ENCODE results near the gene PALLD.

The PALLD gene

DNA sequence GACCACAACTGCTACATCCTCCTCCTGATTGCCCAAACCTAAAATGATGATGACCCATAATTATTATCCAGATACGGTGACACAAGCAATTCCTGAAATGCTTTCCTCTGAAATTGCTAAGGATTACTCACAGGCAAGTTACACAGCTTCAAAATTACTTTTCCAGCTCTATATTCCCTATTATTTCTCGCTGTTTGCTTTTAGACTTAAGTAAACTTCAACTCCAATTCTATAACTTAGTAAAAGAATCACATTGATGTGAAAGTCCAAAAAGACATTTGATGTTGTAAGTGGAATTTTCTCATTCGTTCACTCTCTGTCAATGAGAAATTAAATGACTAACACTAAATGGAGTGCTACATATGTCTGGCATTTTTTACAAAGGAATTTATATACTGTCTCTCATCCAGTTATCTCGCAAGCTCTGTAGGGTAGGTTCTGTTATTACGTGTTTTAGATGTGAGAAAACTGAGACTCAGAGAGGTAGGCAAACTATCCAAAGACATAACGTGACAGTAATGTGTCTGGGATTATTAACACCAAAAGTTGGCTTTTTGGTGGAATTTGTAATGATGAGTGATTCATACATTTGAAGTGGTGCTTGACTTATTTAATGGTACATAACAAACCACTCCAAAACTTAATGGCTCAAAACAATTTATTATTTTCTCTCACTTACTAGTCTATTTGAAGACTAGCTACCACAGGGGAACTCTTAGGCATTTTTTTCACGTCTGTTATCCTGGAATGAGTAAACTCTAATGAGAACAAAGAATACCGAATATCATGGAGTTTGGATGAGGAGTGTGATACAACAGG lies 31.5 kb downstream of the PALLD start:
- DNase-seq, result no peak

DNA sequence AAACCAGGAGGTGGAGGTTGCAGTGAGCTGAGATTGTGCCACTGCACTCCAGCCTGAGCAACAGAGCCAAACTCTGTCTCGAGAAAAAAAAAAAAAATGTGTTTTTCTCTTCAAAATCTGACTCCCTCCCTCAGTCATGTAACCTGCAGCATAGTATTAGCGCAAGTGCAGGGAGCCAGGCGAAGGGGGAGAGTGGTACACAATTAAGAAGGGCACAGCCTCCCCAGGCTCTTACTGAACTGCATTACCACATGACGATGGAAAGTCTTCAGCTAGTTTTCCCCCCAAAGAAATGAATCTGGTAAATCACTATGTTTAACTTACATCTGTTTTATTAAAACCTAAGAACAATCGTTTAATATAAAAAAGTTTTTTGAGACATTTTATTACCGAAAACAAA lies 32.4 kb downstream of the PALLD start:
- no peak for DNase-seq

DNA sequence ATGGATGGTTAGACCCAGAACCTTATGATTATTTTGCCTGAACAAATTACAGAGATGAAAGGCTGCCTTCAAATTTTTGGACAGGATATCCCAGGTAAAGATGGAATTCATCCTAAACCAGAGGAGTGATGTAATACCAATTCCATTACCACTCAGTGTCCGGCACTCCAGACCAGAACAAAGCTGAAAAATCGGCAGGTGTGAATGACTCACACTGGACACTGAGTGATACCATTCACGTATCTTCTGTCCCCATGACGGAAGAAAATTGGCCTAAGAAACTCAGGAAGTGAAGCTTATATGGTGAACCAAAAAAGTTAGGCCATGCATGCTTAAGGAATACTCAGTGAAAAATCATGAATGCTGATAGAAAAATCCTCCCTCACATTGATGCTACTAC lies 34.5 kb downstream of the PALLD start:
- DNase-seq, result no peak

DNA sequence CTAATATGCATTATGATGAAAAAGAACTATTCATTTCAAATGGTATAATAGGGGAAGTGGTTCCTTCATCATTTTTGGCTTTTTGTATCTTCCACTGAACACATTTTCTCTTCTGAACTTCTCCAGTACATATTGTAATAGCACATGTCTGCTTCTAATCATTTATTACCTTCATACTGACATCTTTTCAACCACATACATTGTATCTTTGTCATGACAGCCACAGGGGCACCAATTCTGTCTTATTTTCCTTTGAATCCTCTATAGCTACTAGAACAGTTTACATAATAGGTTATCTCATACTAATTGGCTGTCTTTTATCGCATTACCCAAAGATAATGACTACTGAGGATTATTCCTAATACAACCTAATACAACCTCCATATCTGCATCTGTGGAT lies 37.7 kb downstream of the PALLD start:
- DNase-seq, result no peak

DNA sequence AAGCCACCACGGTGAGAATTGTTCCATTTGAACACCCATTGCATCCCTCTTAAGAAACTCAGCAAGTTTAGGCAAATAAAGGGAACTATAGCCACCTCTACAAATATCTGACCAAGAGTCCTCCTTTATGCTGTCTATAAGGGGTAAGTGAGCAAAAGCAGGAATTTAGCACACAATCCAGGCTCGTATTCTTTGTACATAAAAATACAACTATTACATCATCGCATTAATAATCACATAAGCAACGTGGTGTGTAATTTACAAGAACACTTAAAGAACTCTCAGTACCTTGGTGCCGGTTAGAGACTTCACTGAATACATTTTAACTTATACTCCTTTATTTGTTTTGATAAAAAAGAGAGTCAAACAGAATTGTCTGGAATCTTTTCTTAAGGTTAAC lies 38.8 kb downstream of the PALLD start:
- DNase-seq, result no peak

DNA sequence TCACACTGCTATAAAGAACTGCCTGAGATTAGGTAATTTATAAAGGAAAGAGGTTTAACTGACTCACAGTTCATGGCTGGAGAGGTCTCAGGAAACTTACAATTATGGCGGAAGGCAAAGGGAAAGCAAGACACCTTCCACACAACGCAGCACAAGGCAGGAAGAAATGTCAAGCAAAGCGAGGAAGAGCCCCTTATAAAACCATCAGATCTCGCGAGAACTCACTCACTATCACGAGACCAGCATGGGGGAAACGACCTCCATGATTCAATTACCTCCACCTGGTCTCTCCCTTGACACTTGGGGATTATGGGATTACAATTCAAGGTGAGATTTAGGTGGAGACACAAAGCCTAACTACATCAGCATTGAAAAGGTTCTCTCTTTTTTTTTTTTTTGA lies 39.6 kb downstream of the PALLD start:
- DNase-seq, result no peak

DNA sequence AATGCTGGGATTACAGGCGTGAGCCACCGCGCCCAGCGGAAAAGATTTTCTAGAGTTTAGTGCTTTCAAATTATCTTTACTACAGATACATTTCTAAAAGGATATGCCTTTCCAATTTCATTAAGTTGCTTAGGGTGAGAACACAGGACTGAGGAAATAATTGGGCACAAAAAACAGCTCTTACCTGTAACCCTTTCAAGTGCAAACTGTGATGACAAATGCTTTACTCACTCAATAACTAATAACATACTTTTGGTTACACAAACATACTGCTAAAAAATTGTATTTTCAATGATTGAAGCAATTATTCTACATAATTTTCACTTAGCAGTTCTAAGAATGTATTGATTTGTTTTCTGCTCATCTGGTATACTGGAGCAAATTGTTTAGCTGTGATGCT lies 40.2 kb downstream of the PALLD start:
- DNase-seq, result no peak

DNA sequence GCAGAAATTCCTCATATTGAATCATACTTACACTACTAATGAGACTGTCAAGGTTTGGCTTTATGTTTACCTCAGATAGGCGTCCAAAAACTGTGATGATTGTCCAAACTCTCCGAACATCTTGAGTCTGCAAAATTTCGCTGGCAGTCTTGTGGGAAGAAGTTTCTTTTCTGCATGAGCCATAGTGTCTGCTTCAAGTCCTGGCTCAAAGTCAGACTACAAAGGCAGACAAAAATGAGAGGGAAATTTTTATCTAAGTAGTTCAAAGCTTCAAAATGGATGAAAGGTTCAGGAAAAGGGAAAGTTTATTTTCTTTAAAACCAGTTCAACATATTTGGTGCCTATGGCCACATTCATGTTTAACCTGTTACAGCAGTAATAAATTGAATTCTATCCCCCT lies 40.7 kb downstream of the PALLD start:
- DNase-seq, result no peak

DNA sequence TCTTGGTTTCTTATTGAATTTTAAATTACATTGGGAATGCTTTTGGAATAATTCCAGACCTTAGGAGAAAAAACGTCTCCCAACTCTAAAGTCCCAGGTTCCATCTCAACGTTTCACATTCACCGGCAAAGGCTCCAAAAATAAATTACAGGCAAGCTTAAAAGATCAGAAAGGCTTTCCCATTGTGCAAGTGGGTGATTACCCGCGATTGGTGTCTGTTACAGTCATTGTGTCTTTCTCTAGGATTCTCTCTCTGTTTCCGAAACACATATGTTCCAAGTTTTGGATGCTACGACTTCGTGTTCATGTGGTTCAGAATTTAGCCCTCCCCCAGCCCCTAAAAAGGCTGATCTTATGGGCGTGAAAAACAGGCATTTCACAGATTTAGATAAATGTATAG lies 41.8 kb downstream of the PALLD start:
- DNase-seq, result no peak

DNA sequence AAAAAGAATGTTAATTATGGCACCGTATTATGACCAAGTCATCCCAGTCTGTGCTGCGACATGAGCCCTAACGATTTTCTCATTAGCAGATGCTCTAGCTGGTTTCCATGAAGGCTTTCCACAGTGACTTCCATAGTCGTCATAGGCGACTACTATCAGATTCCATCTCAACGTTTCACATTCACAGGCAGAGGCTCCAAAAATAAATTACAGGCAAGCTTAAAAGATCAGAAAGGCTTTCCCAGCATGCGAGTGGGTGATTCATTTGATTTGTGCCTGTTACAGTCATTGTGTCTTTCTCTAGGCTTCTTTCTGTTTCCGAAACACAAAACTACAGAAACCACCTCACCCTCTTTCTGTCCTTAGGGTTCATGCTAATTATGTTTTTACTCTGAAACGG lies 43.2 kb downstream of the PALLD start:
- DNase-seq, result no peak

DNA sequence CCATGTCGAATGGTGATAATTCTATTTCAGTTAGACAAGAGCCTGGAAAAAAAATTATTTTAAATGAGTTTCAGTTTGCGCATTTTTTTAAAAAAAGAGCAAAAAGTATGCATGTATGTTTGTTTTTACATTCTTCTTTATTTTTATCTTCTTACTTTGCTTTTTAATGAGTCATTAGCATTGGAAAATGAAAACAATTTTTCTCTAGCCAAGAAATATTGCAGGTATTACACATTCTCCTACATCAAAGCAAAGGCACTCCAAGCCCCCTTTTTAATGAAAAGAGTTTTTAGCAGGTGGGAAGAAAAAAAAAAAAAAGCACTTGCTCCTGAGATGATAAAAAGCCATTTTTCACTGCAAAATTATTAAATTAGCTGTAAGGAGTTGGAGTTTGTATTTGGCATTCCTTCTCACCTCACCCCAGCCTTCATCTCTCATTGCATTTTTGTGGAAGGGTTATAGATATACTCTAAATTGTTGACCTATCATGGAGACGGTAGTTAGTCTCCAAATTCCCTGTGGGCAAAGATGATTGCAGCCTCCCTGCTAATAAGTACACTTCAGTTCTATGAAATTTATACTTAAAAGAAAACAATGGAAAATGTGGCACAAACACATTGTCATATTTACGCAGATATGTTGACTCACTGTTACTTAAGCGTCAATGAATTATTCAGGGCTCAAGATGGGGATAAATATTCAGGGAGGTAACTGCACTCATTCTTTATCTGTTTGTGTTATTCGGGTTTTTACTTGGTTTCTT lies 43.8 kb downstream of the PALLD start:
- no peak for DNase-seq

DNA sequence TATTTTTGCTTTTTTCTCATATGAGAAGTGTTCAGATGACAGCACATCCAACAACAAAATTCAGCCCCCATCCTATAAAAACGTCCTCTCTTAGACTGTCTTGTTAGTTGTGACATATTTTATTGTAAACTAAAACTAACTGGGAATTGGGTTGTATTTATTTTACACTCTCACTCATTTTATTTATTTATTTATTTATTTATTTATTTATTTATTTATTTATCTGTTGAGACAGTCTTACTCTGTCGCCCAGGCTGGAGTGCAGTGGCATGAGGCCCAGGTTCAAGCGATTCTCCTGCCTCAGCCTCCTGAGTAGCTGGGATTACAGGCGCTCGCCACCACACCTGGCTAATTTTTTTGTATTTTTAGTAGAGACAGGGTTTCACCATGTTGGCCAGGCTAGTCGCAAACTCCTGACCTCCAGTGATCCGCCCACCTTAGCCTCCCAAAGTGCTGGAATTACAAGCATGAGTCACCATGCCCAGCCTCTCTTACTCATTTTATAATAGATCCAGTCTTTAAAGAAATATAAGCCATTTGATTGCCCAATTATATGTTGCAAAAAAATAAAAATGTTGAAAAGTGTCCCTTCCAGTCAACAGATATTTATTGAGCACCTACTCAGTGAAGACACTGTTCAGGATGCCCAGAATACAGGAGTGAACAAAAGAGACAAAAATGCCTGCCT lies 44.6 kb downstream of the PALLD start:
- DNase-seq, result no peak

DNA sequence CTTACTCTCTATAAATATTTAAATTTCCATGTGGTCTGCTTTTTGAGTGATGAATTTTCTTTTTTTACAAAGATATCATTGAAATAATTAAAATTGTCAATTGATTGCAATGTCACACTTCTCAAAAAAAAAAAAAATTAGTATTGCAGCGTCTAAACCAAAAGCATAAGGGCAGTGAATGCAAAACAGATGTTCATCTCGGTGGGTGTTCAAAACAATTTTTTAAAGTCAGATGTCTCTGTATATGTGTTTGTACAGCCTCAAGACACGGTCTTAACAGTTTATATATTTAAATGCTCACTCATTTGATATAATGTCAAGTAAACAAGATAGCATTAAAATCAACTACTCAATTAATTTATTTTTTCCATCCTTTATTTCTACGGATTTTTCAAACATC lies 52.3 kb downstream of the PALLD start:
- no peak for DNase-seq

DNA sequence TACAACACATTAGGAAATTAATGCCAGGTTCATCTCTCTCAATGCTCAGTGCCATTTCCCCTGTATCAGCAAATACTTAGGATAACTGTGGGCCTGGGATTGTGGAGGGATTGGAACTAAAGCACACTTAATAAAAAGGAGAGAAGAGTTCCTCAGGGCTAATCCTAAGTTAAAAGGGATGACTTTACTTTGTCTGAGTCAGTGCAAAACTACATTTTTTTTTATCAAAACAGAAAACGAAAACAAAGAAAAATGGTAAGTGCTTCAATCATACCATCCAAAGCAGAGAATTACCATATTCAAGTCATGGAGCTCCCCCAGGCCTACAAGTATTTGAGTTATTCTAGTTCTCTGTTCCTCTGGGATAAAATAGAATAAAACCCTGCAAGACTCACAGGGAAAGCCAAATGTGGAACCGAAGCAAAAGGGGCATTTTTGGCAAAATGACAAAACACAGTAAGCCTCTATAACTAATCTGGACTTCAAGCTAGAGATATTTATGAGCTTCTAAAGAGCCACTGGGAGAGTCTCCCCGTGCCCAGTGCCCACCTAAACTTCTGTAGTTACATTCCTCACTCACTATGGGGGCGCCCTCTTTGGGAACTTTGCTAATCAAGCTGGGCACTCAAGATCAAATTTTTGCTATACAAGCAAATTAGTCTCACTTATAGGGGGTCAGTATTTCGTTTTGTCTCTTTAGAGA lies 53.4 kb downstream of the PALLD start:
- no peak for DNase-seq

DNA sequence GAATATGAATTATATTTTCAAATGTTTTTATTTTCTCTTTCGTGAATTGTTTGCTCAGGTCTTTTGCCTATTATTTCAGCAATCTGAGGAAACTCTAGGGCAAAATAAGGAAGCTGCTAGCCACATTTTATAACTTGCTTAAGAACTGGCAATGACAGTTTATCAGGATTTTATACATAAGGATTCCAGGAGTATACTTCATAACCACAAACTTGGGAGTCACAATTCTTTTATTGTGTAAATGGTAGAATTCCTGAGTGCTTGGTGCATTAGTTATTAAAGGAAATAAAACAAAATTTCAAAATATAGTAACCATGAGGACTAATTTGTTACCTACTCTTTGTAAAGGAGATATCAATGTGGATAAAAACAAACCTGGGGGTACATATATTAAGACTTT lies 54.4 kb downstream of the PALLD start:
- no peak for DNase-seq

DNA sequence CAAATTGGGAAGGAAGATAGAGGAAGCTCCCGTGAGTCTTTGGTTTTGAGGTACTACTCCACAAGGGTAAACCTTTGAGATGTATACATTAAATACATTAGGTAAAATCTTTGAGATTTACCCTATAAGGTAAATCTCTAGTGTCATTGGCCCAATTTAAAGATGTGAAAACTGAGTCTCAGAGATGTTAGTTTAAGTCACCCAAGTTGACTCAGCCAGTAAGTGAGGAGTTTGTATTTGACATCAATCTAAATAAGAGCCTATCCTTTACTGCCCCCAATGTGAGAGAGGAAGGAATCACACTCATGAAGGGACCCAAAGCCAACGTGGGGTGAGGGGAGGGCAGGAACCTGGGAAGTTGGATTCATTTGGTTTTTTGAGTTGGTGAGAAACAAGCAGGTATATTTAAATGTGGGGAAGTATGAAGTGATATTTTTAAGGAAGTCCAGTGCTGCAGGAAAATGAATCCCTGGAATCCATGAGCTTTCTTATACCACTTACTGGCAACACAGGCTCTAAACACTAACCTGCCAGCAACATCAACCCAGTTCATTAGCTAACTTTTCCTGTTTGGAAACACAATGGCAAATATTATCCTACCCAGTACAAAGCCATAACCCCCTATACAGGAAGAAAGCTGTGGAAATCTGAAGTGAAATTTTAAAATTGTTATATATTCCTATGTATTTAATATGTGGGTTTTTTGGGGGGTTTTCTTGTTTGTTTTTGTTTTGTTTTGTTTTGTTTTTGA lies 55.3 kb downstream of the PALLD start:
- DNase-seq, result no peak

DNA sequence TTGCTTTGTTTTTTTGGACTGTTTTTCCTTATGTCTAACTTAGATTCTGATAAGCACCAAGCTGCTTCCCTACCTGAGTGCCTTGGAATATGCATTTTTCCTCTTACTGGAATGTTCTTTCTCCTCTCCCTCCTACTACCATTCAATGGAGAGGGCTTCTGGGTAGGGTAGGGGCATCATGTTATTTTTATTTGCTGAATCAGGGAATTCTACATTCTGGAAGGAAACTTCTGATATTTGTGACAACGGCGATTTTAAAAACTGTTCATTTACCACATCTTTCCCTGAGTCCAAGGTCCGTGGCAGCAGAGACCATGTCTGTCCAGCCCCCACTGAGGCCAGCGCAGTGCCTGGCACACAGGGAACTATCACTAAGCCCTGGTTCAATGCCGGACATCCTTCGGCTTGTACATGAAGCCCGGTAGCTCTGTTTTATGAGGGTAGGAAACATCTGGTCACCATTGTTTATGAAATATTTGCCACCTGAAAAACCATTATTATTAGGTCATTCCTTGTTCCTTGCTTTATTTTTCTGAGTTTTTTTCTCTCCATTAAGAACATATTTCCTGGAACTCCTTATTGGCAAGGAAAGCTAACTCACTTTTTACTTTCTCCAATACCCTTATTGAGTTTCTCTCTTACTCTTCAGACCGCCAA lies 57.0 kb downstream of the PALLD start:
- no peak for DNase-seq

DNA sequence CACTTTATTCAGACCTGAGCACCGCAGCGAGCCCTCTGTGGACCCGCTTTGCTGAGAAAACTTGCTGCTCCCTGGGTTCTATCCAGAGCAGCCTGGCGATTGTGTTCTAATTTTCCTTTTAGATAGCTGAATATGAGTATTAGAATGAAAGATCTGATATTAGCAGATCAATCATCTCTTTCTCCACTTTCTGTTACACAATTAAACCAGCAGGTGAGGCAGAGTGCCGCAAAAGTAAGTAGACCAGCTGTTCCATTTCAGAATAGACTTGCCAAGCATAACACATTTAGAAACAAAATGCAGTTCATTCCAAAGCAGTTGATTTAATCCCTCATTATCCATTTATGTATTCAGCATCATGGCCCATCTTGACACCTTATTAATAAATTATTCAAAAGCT lies 58.6 kb downstream of the PALLD start:
- DNase-seq, result no peak

DNA sequence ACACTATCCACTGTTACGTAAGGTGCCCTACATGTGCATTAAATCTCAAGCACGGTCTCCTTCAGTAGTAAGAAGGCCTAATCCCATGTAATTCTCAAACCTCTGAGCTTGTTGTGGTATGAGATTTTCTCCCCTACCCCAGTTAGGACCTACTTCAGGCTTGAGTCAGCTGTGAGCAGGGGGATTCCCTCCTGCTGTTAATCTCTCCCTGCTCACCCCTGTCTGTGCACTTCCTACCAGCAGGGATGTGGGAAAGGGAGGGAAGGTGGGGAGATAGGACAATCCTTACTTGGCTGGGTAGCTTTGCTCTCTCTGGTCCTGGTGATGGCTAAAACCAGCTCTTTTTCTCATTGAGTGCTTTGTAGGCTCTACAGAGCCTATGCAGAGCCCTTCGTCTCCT lies 60.8 kb downstream of the PALLD start:
- no peak for DNase-seq

DNA sequence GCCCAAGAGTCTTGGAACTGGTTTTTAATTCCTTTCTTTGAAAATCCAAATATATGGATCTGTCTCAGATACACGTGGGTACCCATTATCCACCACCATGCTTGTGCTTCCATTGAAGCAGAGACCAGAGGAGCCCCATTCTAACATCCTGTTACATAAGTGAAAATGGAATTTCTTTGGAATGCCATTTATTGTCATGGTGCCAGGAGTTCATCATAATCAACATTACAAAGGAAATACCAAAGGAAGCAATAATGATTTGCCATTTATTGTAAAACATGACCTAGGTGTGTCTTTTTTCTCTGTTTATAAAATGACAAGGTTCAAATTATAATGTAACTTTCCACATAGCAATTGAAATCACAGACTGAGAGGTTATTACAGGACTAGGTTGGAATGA lies 61.7 kb downstream of the PALLD start:
- DNase-seq, result no peak

DNA sequence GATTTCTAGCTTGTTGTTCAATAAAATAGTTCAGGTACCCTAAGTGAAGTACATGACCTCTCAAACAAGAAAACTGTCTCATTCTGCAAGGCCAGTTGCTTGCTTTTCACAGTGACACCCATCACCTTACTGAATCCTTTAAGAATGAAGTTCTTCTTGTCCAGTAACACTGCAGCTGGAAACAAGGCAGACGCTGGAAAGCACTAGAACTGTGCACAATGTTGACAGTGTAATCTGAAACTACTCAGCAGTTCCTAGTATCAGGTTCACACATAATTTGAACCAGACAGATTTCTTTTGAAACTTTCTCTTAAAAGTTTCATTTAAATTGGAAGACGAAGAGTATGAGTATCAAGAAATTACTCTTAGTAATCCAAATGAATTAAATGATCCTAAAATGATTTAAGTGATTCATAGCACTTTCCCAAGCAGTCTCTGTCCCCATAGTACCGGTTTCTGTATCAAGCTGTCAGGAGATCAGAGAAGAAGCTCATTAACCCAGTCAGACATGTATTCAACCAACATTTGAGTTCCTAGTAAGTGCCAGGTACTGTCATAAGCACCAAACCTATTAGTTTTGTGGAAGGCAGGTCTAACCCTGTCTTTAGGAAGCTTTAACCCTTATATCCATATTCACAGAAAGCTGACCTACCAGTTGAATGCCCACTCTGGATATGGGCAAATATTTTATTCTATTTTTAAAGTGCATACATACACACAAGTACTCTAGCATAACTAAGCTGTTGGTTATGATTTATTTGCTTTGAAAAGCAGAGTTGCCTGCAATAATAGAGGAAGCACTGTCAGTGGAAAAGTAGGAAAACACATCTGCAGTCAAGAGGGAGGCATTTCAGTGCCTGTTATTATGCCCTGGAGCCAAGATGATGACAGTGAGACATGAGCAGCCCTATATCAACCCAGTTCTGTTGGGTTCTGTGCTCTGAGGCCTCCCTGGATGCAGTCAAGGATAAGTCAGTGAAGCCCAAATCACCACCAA lies 63.6 kb downstream of the PALLD start:
- DNase-seq, result no peak

Data from stimulated activated CD4-positive, alpha-beta T cell treated with anti-CD3 and anti-CD28 coated beads, Interleukin-4, amount 100 ng/mL, for 1 hour (primary cell).